Osteoblast (primary cell): ENCODE data around the gene ZNF548. TPM values are rescaled to one million over a fixed set of nuclear protein-coding genes. Genes with fewer than 3 reads are reported as not detected.

Experiments used
- DNase-seq: peaks from one replicate; pipeline ENCODE4 v3.0.0; 2011; ENCODE audit warnings: low spot score, mixed read lengths; ENCODE audit not compliant: insufficient read length; ENCODE audit errors: missing footprints
- H2AFZ ChIP-seq: 2 replicates; pipeline ENCODE4 v1.6.0; 2011; ENCODE audit warnings: mild to moderate bottlenecking, low read length
- H3K27ac ChIP-seq: 2 replicates; pipeline ENCODE4 v1.5.1; 2011; ENCODE audit warnings: mild to moderate bottlenecking, low read depth, low read length, moderate library complexity
- H3K27me3 ChIP-seq: 2 replicates; pipeline ENCODE4 v1.6.0; 2012; ENCODE audit warnings: mild to moderate bottlenecking, control low read depth, inconsistent platforms, low read length, moderate library complexity; ENCODE audit not compliant: insufficient read depth
- H3K36me3 ChIP-seq: 2 replicates; pipeline ENCODE4 v1.5.1; 2011; ENCODE audit warnings: mild to moderate bottlenecking, low read length, control low read depth, moderate library complexity; ENCODE audit not compliant: insufficient read depth
- H3K4me1 ChIP-seq: 2 replicates; pipeline ENCODE4 v1.5.1; 2011; ENCODE audit warnings: mild to moderate bottlenecking, low read length, control low read depth, moderate library complexity; ENCODE audit not compliant: insufficient read depth
- H3K4me2 ChIP-seq: 2 replicates; pipeline ENCODE4 v1.6.0; 2011; ENCODE audit warnings: mild to moderate bottlenecking, low read length; ENCODE audit not compliant: insufficient read depth
- H3K4me3 ChIP-seq: fragments of 200-600 bp; sonication (generic); 3 replicates; pipeline ENCODE4 v1.5.1; 2012; ENCODE audit warnings: mild to moderate bottlenecking, low read length, inconsistent platforms; ENCODE audit not compliant: insufficient read depth
- H3K79me2 ChIP-seq: 2 replicates; pipeline ENCODE4 v1.6.0; 2012; ENCODE audit warnings: mild to moderate bottlenecking, low read length, control low read depth, inconsistent platforms; ENCODE audit not compliant: insufficient read depth
- H3K9me3 ChIP-seq: 2 replicates; pipeline ENCODE4 v1.5.1; 2011; ENCODE audit warnings: low read depth, low read length, control low read depth
- H4K20me1 ChIP-seq: 2 replicates; pipeline ENCODE4 v1.6.0; 2012; ENCODE audit warnings: mild to moderate bottlenecking, low read length, control low read depth; ENCODE audit not compliant: insufficient read depth
- CTCF ChIP-seq: IDR thresholded peaks from 2 replicates; pipeline ENCODE4 v1.5.1; 2011; ENCODE audit warnings: mild to moderate bottlenecking, low read depth, low read length, moderate library complexity; ENCODE audit errors: extremely low read depth
- total RNA-seq: library from RNA; depleted of rRNA; stranded (reverse); fragments of >200 nt; gene quantifications from 2 replicates; pipeline ENCODE4 v1.2.3, GENCODE V29; 2012

ZNF548 gene
- total RNA-seq, 1 donor, result 27.9 TPM

DNA sequence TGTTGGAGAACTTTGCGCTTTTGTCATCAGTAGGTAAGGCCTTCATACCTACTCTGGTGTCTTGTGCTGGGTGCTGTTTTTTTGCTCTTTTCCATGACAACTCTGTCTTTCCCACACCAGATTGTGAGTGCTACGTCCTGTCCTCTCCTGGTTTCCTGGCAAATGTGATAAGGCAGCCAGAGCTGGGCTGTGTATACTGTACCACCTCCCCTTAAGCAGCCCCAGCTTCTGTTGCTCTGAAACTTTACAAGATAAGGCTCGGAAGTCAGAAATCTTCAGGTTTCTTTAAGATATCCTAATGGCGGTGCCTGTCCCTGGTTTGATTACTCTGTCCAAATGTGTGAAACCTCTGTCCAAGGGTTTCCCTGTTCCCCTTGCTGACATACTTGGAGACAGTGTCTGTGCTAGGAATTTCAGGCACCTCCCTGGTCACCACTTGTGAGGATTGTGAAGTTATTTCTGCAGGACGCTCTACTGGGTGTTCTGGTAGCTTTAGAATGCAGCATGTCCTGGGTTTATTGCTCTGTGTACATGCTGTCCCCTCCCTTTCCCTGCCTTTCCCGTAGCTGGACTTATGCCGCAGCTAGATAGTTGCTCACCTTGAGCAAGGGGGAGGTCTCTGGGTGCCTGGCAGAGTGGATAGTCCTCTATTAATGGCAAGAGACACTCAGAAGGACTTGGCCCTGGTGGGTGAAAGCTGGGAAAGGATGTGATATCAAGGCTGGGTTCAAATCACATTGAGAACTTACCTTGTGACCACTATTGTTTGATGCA, 52.5 kb downstream of the ZNF548 start:
- DNase-seq, result no peak
- Histone ChIP-seq H3K4me2 (no peak overlapping the region), H3K4me3 (no peak overlapping the region), H2AFZ (no peak overlapping the region), H3K27me3 (no peaks in the 10 kb centered on the region), H4K20me1 (no peaks in the 10 kb centered on the region), H3K9me3 (peaks cover 20% of the 10 kb centered on the region), H3K27ac (no peak overlapping the region), H3K79me2 (peaks cover 48% of the 10 kb centered on the region), H3K36me3 (peaks cover 15% of the 10 kb centered on the region), H3K4me1 (no peaks in the 10 kb centered on the region)
- TF ChIP-seq CTCF, result no peak

- Histone ChIP-seq H3K9me3 (peaks cover 20% of the 10 kb centered on the region), H3K36me3 (peaks cover 15% of the 10 kb centered on the region), H3K4me3 (no peak overlapping the region), H3K4me2 (no peak overlapping the region), H4K20me1 (no peaks in the 10 kb centered on the region), H3K27ac (no peak overlapping the region), H3K27me3 (no peaks in the 10 kb centered on the region), H3K4me1 (no peaks in the 10 kb centered on the region), H3K79me2 (peaks cover 42% of the 10 kb centered on the region), H2AFZ (no peak overlapping the region)
- DNase-seq, result no peak
- TF ChIP-seq CTCF, result no peak
Measured at GRCh38 chr19:57443121-57443696, 53.6 kb downstream of the ZNF548 start.

DNA sequence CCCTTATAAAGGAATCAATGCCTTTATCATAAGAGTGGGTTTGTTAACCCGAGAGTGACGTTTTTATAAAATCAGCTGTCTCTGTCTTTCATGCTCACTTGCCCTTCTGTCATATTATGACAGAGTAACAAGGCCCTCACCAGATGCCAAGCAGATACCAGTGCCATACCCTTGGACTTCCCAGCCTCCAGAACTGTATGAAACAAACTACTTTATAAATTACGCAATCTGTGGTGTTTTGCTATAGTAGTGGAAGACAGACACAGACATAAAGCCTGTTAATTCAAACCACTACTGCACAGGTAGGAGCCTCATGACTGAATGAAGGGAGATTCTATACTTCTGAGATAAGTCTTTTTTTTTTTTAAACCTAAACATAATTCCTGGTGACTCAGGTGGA, 62.7 kb downstream of the ZNF548 start:
- TF ChIP-seq CTCF, result no peak
- Histone ChIP-seq H3K9me3 (no peaks in the 10 kb centered on the region), H4K20me1 (no peaks in the 10 kb centered on the region), H3K79me2 (no peaks in the 10 kb centered on the region), H2AFZ (no peak overlapping the region), H3K27me3 (no peaks in the 10 kb centered on the region), H3K4me3 (no peak overlapping the region), H3K4me2 (no peak overlapping the region), H3K4me1 (no peaks in the 10 kb centered on the region), H3K36me3 (no peaks in the 10 kb centered on the region), H3K27ac (no peak overlapping the region)
- peak; percentile 19 for DNase-seq

Other genes with a start within 250 kb of the ZNF548 start
- not detected in 2 replicates for gene ZIM3, start 244.7 kb upstream of the ZNF548 start, total RNA-seq
- gene DUXA, start 222.4 kb upstream of the ZNF548 start, total RNA-seq, result not detected in 2 replicates
- gene ZNF264, start 198.4 kb upstream of the ZNF548 start, total RNA-seq, result 26.5 and 32.9 TPM in 2 replicates
- 0.29 and 1.4 TPM in 2 replicates for gene AURKC, start 158.8 kb upstream of the ZNF548 start, total RNA-seq
- 32.1 and 34.0 TPM in 2 replicates for gene ZNF805, start 149.2 kb upstream of the ZNF548 start, total RNA-seq
- 101 and 115 TPM in 2 replicates for gene ZNF460, start 109.4 kb upstream of the ZNF548 start, total RNA-seq
- 10.6 and 11.9 TPM in 2 replicates for gene ZNF543, start 69.4 kb upstream of the ZNF548 start, total RNA-seq
- 10.6 and 11.6 TPM in 2 replicates for gene ZNF304, start 38.6 kb upstream of the ZNF548 start, total RNA-seq
- 12.3 and 13.0 TPM in 2 replicates for gene TRAPPC2B, start 26.3 kb upstream of the ZNF548 start, total RNA-seq
- 3.5 and 5.1 TPM in 2 replicates for gene ZNF547, start 26.3 kb upstream of the ZNF548 start, total RNA-seq
- 12.7 and 15.6 TPM in 2 replicates for gene ZNF17, start 21.3 kb downstream of the ZNF548 start, total RNA-seq
- gene ZNF749, start 45.5 kb downstream of the ZNF548 start, total RNA-seq, result 5.6 and 8.7 TPM in 2 replicates
- 0.29 and 0.72 TPM in 2 replicates for gene VN1R1, start 67.3 kb downstream of the ZNF548 start, total RNA-seq
- 19.2 and 22.1 TPM in 2 replicates for gene ZNF772, start 87.7 kb downstream of the ZNF548 start, total RNA-seq
- 18.3 and 19.9 TPM in 2 replicates for gene ZNF419, start 97.9 kb downstream of the ZNF548 start, total RNA-seq
- 23.6 and 30.0 TPM in 2 replicates for gene ZNF773, start 110.1 kb downstream of the ZNF548 start, total RNA-seq
- gene ZNF549, start 137.5 kb downstream of the ZNF548 start, total RNA-seq, result 5.8 and 6.5 TPM in 2 replicates
- 6.5 and 7.2 TPM in 2 replicates for gene ZNF550, start 170.0 kb downstream of the ZNF548 start, total RNA-seq
- 4.3 and 6.2 TPM in 2 replicates for gene ZNF416, start 189.1 kb downstream of the ZNF548 start, total RNA-seq
- gene ZIK1, start 194.3 kb downstream of the ZNF548 start, total RNA-seq, result 11.2 and 11.6 TPM in 2 replicates
- 4.1 and 4.7 TPM in 2 replicates for gene ZNF530, start 210.0 kb downstream of the ZNF548 start, total RNA-seq
- gene ZNF134, start 224.4 kb downstream of the ZNF548 start, total RNA-seq, result 18.5 and 22.1 TPM in 2 replicates
- 9.4 and 10.9 TPM in 2 replicates for gene ZNF211, start 243.3 kb downstream of the ZNF548 start, total RNA-seq